B cell (primary cell): ENCODE data around the gene RERE. TPM values are rescaled to one million over a fixed set of nuclear protein-coding genes. Genes with fewer than 3 reads are reported as not detected.

ENCODE experiments used
- ATAC-seq: fragments of 200-7000 bp; cut with Tn5 transposase; one replicate; pipeline ENCODE4 v1.10.0; 2021; ENCODE audit warnings: low read depth, mild to moderate bottlenecking, moderate number of reproducible peaks, moderate library complexity
- CTCF ChIA-PET: fragments of 350-600 bp; sonication (Branson Sonifier 250); formaldehyde crosslinking; loops from one replicate; lab custom pipeline; 2021; ENCODE audit warnings: antibody characterized with exemption, inconsistent platforms; lab: Charles Lee
- POLR2A ChIA-PET: fragments of 350-600 bp; sonication (Branson Sonifier 250); formaldehyde crosslinking; loops from one replicate; lab custom pipeline; 2021; ENCODE audit warnings: antibody characterized with exemption; lab: Charles Lee
- DNase-seq: peaks from one replicate; pipeline ENCODE4 v3.0.0; 2013
- H2AFZ ChIP-seq: 2 replicates; pipeline ENCODE4 v1.6.1; 2012; ENCODE audit warnings: mild to moderate bottlenecking, low read depth, low read length; ENCODE audit not compliant: insufficient read depth, poor library complexity, severe bottlenecking
- H3K27ac ChIP-seq, 2 donors: 1 replicate in 1 of 2; 2 replicates in 1 of 2; pipeline ENCODE4 v1.5.1; 2012 to 2013; ENCODE audit warnings: low read length in 2 of 2, mild to moderate bottlenecking in 2 of 2, moderate library complexity in 1 of 2
- H3K27me3 ChIP-seq, 4 experiments: fragments of 200-600 bp in 1 of 4; sonication (generic) in 1 of 4; replicated peaks in 1 of 4; 1 replicate in 2 of 4; 2 replicates in 2 of 4; pipeline versions ENCODE4 v1.6.1 to v1.7.0; 2013 to 2016; ENCODE audit warnings: low read length in 3 of 4, mild to moderate bottlenecking in 2 of 4, mixed read lengths in 1 of 4, moderate library complexity in 1 of 4; ENCODE audit not compliant: insufficient read depth in 4 of 4, control insufficient read depth in 3 of 4; ENCODE audit errors: control extremely low read depth in 1 of 4
- H3K36me3 ChIP-seq, 2 experiments: replicated peaks in 1 of 2; 1 replicate in 1 of 2; 2 replicates in 1 of 2; pipeline versions ENCODE4 v1.6.1 to v1.7.1; 2013; ENCODE audit warnings: low read length in 1 of 2; ENCODE audit not compliant: insufficient read depth in 2 of 2, control insufficient read depth in 1 of 2; ENCODE audit errors: control extremely low read depth in 1 of 2, extremely low read depth in 1 of 2
- H3K4me1 ChIP-seq, 2 donors: fragments of 200-600 bp in 1 of 2; sonication (generic) in 1 of 2; 1 replicate in 1 of 2; 2 replicates in 1 of 2; pipeline versions ENCODE4 v1.5.1 to v1.6.1; 2013 to 2017; ENCODE audit warnings: low read length in 2 of 2; ENCODE audit not compliant: control insufficient read depth in 2 of 2, insufficient read depth in 2 of 2
- H3K4me2 ChIP-seq: replicated peaks from 2 replicates; pipeline ENCODE3; 2012; ENCODE audit warnings: mild to moderate bottlenecking, low read depth, low read length; ENCODE audit not compliant: poor library complexity, severe bottlenecking
- H3K4me3 ChIP-seq, 5 experiments: fragments of 200-600 bp in 1 of 5; sonication (generic) in 1 of 5; 1 replicate in 3 of 5; 2 replicates in 2 of 5; pipeline versions ENCODE4 v1.5.1 to v1.7.0; 2011 to 2016; ENCODE audit warnings: low read length in 4 of 5, mild to moderate bottlenecking in 4 of 5, low read depth in 2 of 5, control low read depth in 1 of 5, moderate library complexity in 1 of 5; ENCODE audit not compliant: insufficient read depth in 1 of 5; ENCODE audit errors: control extremely low read depth in 1 of 5, extremely low read depth in 1 of 5
- H3K79me2 ChIP-seq: fragments of 200-600 bp; sonication (generic); one replicate; pipeline ENCODE4 v1.6.0; 2016; ENCODE audit warnings: low read length; ENCODE audit not compliant: control insufficient read depth, insufficient read depth
- H3K9ac ChIP-seq: fragments of 200-600 bp; sonication (generic); 2 replicates; pipeline ENCODE4 v1.6.1; 2017; ENCODE audit warnings: mild to moderate bottlenecking, low read length, moderate library complexity
- H3K9me3 ChIP-seq, 3 donors: one replicate each; pipeline versions ENCODE4 v1.6.1 to v1.7.1; 2013; ENCODE audit warnings: low read length in 2 of 3; ENCODE audit not compliant: control insufficient read depth in 2 of 3, insufficient read depth in 1 of 3; ENCODE audit errors: control extremely low read depth in 1 of 3
- H4K20me1 ChIP-seq: 2 replicates; pipeline ENCODE4 v1.6.0; 2012; ENCODE audit warnings: mild to moderate bottlenecking, low read length; ENCODE audit not compliant: insufficient read depth, control insufficient read depth, poor library complexity, severe bottlenecking
- H3K27ac Mint-ChIP-seq: one replicate; pipeline ENCODE4 v1.8.0; 2021; ENCODE audit warnings: mixed read lengths
- H3K27me3 Mint-ChIP-seq: one replicate; pipeline ENCODE4 v1.8.0; 2021; ENCODE audit warnings: mixed read lengths
- H3K4me1 Mint-ChIP-seq: one replicate; pipeline ENCODE4 v1.8.0; 2021; ENCODE audit warnings: mixed read lengths
- H3K4me3 Mint-ChIP-seq: one replicate; pipeline ENCODE4 v1.8.0; 2021; ENCODE audit warnings: mixed read lengths
- H3K9me3 Mint-ChIP-seq: one replicate; pipeline ENCODE4 v1.8.0; 2022; ENCODE audit warnings: mixed read lengths; ENCODE audit not compliant: insufficient read depth
- CTCF ChIP-seq: fragments of 200-600 bp; IDR thresholded peaks from one replicate; pipeline ENCODE4 v1.8.0; 2022; ENCODE audit warnings: antibody characterized with exemption, mild to moderate bottlenecking
- EZH2 ChIP-seq: IDR thresholded peaks from 2 replicates; pipeline ENCODE4 v1.6.1; 2012; ENCODE audit warnings: borderline replicate concordance, low read depth, mild to moderate bottlenecking, moderate library complexity, low read length; ENCODE audit not compliant: insufficient read depth, poor library complexity, severe bottlenecking
- WGBS: methylation state at CpG from one replicate; pipeline ENCODE4 v1.1.5; 2013; ENCODE audit warnings: missing lambda C conversion rate; ENCODE audit not compliant: insufficient coverage; 5-methylcytosine and 5-hydroxymethylcytosine counted together
- intact Hi-C: fragments of 100-400 bp; cut with micrococcal nuclease; formaldehyde crosslinking; loops from one replicate; pipeline ENCODE4 v1.10.0; 2022
- polyA plus RNA-seq: library from polyadenylated mRNA; depleted of rRNA; stranded (reverse); fragments of >200 nt; gene quantifications from 2 replicates; pipeline ENCODE4 v1.2.3, GENCODE V29; 2012
- total RNA-seq, 2 donors: library from RNA; stranded (reverse); fragments of 120-200 nt in 1 of 2; gene quantifications; 1 replicate in 1 of 2; 2 replicates in 1 of 2; pipeline versions ENCODE4 v1.2.3 to v1.2.4, GENCODE V29; 2013 to 2022

RERE gene
- total and polyA plus RNA-seq, 2 donors (not counting 1 experiment from before 2014, with no cell fraction given): 27.3 to 132 TPM

GRCh38 chr1:8776104-8776503 lies 41.3 kb downstream of the RERE start:
- no peaks in the 10 kb centered on the region for H3K27me3 Mint-ChIP-seq
- H3K9me3 Mint-ChIP-seq: no peaks in the 10 kb centered on the region
- peaks cover 3 to 10% of the 10 kb centered on the region in 2 donors for H3K4me1 ChIP-seq
- H3K27ac Mint-ChIP-seq: no peak overlapping the region
- intact Hi-C loops: no loop called here
- H3K4me3 Mint-ChIP-seq: no peak overlapping the region
- H3K27me3 ChIP-seq: no peaks in the 10 kb centered on the region
- peaks cover 0 to 3% (median 0%) of the 10 kb centered on the region in 3 donors for H3K9me3 ChIP-seq
- no peak overlapping the region for H3K4me3 ChIP-seq
- H4K20me1 ChIP-seq: peaks cover 4% of the 10 kb centered on the region
- H3K79me2 ChIP-seq: peaks cover 20% of the 10 kb centered on the region
- TF ChIP-seq EZH2 (no peak), CTCF (no peak)
- DNase-seq (no peak), ATAC-seq (no peak)
- ChIA-PET CTCF (no interaction called here), POLR2A (no interaction called here)
- H3K36me3 ChIP-seq: peaks cover 0 to 2% of the 10 kb centered on the region in 2 experiments
- WGBS: 94% methylated on average over 4 of the region's 5 CpGs
- H2AFZ ChIP-seq: no peak overlapping the region
- no peak overlapping the region for H3K9ac ChIP-seq
- peaks cover 14% of the 10 kb centered on the region for H3K4me1 Mint-ChIP-seq
- H3K4me2 ChIP-seq: no peak overlapping the region
- no peak overlapping the region for H3K27ac ChIP-seq

DNA sequence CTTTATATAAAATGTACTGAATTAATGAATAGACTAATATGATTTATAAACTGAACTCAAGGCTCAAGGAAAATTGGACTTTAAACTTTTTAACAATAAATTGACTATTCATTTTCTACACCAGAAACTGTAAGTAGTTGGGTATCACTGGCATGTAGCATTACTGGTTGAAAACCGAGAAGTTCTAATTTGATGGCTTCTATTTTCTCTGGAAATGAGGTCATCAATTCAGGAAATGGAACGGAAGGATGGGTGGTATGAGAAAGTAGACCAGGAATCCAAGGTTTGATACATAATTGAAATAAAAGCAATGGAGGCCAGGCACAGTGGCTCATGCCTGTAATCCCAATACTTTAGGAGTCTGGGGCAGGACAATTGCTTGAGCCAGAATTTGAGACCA lies 50.4 kb downstream of the RERE start:
- ChIA-PET POLR2A (no interaction called here), CTCF (interaction anchor here (0.6 to 2.1 kb wide), 3 partner anchors 40 to 204 kb away, joined by 3 to 7 read pairs (median 3); no protein-coding TSS in a partner anchor)
- Histone ChIP-seq H2AFZ (no peak overlapping the region), H3K79me2 (peaks cover 38% of the 10 kb centered on the region), H3K27ac (no peak overlapping the region), H3K9ac (no peak overlapping the region), H3K4me1 (peaks cover 20 to 23% of the 10 kb centered on the region in 2 donors), H3K27me3 (no peaks in the 10 kb centered on the region), H4K20me1 (peaks cover 4% of the 10 kb centered on the region), H3K4me3 (no peak overlapping the region), H3K4me2 (no peak overlapping the region), H3K9me3 (no peaks in the 10 kb centered on the region), H3K36me3 (no peaks in the 10 kb centered on the region)
- Mint-ChIP-seq H3K4me1 (peaks cover 28% of the 10 kb centered on the region), H3K9me3 (no peaks in the 10 kb centered on the region), H3K4me3 (no peak overlapping the region), H3K27ac (no peak overlapping the region), H3K27me3 (no peaks in the 10 kb centered on the region)
- intact Hi-C loops: no loop called here
- ATAC-seq (no peak), DNase-seq (no peak)
- 92% methylated on average over 2 of the region's 2 CpGs for WGBS
- no peak for TF ChIP-seq EZH2
- no peak for TF ChIP-seq CTCF
